SHP77 treated with DMSO at 0.1 percent for 48 hours (cell line): Measurements from ENCODE around the gene PRSS23.
A peak's percentile ranks its signal among the peaks of the same experiment; 100 is the strongest.
"Not testable (repeated sequence)": the region's sequence is repeated elsewhere in the genome, so short reads cannot be mapped to it uniquely, and the experiment has no call there.

ENCODE experiments used
- DNase-seq: peaks from one replicate; lab custom pipeline; 2025; lab: John Stamatoyannopoulos, UW

The PRSS23 gene

DNA sequence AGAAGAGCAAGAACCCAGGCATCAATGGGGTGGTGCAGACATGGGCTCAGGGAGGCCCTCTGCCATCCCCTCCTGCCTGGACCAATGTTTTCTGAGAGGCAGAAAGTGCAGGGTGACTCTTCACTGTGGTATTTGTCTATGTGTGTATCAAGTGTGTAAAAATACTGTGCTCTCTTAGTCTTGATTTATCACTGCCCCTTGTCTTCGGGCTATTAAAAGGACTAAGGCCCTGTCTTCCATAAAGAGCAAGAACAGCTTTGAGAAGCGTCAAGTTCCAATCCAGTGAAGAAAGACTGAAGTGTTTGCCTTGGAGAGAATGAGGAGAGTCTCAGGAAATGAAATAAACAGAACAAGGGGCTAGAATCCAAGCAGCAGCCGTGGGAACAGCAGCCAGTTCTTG lies 14.4 kb downstream of the PRSS23 start:
- DNase-seq, result no peak

DNA sequence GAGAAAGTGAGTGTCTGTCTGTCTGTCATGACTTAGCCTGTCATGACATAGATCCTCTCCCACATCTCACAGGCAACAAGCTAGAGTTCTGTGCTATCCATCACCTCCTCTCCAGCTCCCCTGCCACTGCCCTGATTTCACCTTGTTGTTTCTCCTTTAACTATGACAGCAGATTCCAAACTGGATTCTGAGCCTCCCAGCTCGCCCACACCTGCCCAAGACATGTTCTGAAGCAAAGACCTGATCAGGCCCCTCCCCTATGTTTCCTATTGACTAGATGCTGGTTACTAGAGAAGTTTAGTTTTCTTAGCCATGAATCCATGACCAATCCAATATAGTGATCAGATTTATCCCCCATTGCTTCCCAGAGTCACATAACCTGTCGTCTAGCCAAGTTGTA lies 15.4 kb downstream of the PRSS23 start:
- no peak for DNase-seq

GRCh38 chr11:86816251-86816726 lies 15.9 kb downstream of the PRSS23 start:
- no peak for DNase-seq

DNA sequence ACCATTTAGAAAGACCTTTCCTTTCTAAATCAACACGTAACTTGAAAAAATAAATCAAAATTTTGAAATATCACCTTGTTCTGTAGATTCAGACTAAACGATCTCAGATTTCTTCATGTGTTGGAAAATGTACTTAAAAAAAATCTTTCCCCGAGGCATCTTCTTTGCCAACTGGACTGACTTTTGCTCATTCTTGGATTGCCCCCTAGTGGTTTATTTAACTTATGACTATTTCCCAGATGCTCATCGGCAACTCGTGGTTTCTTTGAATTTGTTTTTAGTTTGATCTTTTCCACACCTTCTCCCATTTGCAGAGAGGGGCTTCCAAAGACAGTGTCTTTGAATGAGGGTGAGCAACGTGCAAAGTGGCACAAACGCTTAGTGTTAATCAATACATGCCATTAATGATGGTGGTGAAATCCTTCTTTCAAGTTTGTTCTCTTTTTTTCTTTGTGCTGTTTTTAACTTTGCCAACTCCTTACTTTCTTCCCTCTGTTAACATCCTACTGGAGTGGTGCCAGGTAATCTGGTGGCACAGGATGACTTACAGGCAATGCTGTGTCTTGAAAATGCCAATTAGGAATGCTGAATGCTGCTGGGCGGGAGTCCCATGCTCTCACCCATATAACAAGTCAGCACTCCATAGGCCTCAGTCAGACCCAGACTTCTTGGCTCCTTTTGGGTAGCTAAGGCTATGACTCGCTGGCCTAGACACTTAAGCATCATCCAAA lies 18.3 kb downstream of the PRSS23 start:
- DNase-seq, result peak; percentile 14

DNA sequence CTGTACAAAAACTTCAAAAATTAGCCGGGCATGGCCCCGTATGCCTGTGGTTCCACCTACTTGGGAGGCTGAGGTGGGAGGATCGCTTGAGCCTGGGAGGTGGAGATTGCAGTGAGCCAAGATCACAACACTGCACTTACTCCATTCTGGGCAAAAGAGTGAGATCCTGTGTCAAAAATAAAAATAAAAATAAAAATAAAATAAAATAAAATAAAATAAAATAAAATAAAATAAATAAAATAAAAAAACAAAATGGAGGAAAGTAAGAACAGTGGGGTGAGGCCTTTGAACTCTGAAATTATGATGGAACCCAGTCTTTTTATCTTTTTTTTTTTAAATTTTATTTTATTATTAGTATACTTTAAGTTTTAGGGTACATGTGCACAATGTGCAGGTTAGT lies 23.8 kb downstream of the PRSS23 start:
- DNase-seq, result not testable (repeated sequence)

GRCh38 chr11:86834376-86834775 lies 34.0 kb downstream of the PRSS23 start:
- not testable (repeated sequence) for DNase-seq

DNA sequence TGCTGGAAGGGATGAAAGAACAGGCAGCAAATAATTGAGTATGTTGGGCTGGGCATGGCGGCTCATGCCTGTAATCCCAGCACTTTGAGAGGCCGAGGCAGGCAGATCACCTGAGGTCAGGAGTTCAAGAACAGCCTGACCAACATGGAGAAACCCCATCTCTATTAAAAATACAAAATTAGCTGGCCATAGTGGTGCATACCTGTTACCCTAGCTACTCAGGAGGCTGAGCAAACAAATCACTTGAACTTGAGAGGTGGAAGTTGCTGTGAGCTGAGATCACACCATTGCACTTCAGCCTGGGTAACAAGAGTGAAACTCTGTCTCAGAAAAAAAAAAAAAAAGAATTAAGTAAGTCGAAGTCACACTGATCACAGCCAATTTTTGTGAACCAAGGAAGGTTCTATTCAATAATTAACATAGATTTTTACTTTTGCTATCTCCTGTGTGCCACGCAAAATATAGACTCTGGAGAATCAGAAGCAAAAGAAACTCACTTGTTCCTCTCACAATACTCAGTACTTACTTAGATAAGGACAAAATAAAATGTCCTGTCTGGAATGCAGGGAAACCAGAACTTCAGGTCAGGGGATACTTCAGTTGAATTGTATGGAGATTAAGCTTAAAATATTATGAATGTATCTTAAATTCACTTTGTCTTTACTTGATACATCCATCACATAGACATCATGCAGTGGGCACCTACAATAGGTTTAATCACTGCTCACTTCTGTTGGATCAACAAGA lies 44.6 kb downstream of the PRSS23 start:
- DNase-seq, result not testable (repeated sequence)

- DNase-seq, result no peak
Measured at GRCh38 chr11:86848132-86848531, 47.8 kb downstream of the PRSS23 start.

GRCh38 chr11:86849679-86850078 lies 49.3 kb downstream of the PRSS23 start:
- DNase-seq, result no peak
